Activated naive CD4-positive, alpha-beta T cell treated with anti-CD3 and anti-CD28 coated beads for 36 hours (primary cell): Measurements from ENCODE around the gene ZNF254. TPM values are rescaled to one million over a fixed set of nuclear protein-coding genes. Genes with fewer than 3 reads are reported as not detected.
"Not testable (repeated sequence)": the region's sequence is repeated elsewhere in the genome, so short reads cannot be mapped to it uniquely, and the experiment has no call there.

Experiments
- CTCF ChIA-PET: fragments of 350-600 bp; sonication (Branson Sonifier 250); formaldehyde crosslinking; loops from one replicate; lab custom pipeline; 2021; ENCODE audit warnings: antibody characterized with exemption; lab: Charles Lee
- DNase-seq: peaks from one replicate; pipeline ENCODE4 v3.0.0-alpha.2; 2020
- H3K27ac Mint-ChIP-seq: one replicate; pipeline ENCODE4 v1.8.0; 2021; ENCODE audit warnings: mild to moderate bottlenecking, mixed read lengths
- H3K27me3 Mint-ChIP-seq: one replicate; pipeline ENCODE4 v1.8.0; 2021; ENCODE audit warnings: low read depth, mixed read lengths
- H3K36me3 Mint-ChIP-seq: one replicate; pipeline ENCODE4 v1.8.0; 2021; ENCODE audit warnings: low read depth, mixed read lengths
- H3K4me1 Mint-ChIP-seq: one replicate; pipeline ENCODE4 v1.8.0; 2021; ENCODE audit warnings: low read depth, mixed read lengths
- H3K4me3 Mint-ChIP-seq: one replicate; pipeline ENCODE4 v1.8.0; 2021; ENCODE audit warnings: mild to moderate bottlenecking, moderate library complexity, mixed read lengths
- H3K9me3 Mint-ChIP-seq: one replicate; pipeline ENCODE4 v1.8.0; 2021; ENCODE audit warnings: mixed read lengths
- intact Hi-C: fragments of 100-400 bp; cut with micrococcal nuclease; formaldehyde crosslinking; loops from one replicate; pipeline ENCODE4 v1.15.1; 2023
- total RNA-seq, 2 experiments: library from RNA; stranded (reverse); gene quantifications; one replicate each; pipeline ENCODE4 v1.2.3, GENCODE V29; 2021

The ZNF254 gene
- total RNA-seq, result 1 to 10 TPM; 6.6 to 7.5 TPM

- CTCF ChIA-PET, result interaction anchor here (0.6 to 1.0 kb wide), 5 partner anchors 12 to 455 kb away, joined by 3 to 5 read pairs (median 4); no protein-coding TSS in a partner anchor
These were observed at the start of gene ZNF254 for GRCh38 chr19:24086974-24087595. TSS of gene ZNF254 (plus strand) at chr19:24087187. CDS start at chr19:24087308, 121 bp downstream.

DNA sequence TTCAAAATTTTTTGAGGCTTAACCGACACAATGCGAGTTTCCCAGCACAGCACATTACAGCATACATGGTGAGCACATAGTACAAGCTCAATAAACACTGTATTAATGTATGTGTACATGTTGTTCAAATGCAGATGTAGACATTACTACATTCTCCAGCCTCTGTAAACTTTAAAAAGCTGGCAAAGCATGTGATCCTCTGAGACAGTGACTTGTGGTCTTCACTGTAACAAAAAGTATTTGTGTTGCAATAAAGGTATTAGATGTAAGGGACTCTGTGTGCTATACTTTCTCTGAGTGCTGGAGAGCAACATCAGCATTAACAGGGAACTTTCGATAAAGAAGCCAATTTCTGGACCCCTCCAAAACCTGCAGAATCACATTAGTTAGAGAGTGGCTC, 46.4 kb upstream of the ZNF254 start:
- Mint-ChIP-seq H3K36me3 (peaks cover 48% of the 10 kb centered on the region), H3K27me3 (no peaks in the 10 kb centered on the region), H3K27ac (no peak overlapping the region), H3K9me3 (no peaks in the 10 kb centered on the region), H3K4me1 (peaks cover 42% of the 10 kb centered on the region), H3K4me3 (no peak overlapping the region)
- intact Hi-C loops, result no loop called here
- CTCF ChIA-PET, result interaction anchor here (0.7 kb wide), 1 partner anchor 361 kb away, joined by 3 read pairs; no protein-coding TSS in a partner anchor
- no peak for DNase-seq

More at GRCh38 chr19:24086974-24087595, at the start of gene ZNF254:
- peaks cover 25% of the 10 kb centered on the region for H3K36me3 Mint-ChIP-seq
- peak within 1 kb of the TSS; percentile 88 for H3K4me3 Mint-ChIP-seq
- peak; percentile 92 for DNase-seq
- peak within 1 kb of the TSS; percentile 83 for H3K27ac Mint-ChIP-seq
- H3K9me3 Mint-ChIP-seq, result peaks cover 9% of the 10 kb centered on the region
- H3K27me3 Mint-ChIP-seq, result no peaks in the 10 kb centered on the region
- H3K4me1 Mint-ChIP-seq, result peaks cover 2% of the 10 kb centered on the region
- intact Hi-C loops, result loop anchor here (1.0 to 2.0 kb wide), 3 partner anchors 54 to 328 kb away; partner anchors contain the start of genes ZNF681 and ZNF726

DNA sequence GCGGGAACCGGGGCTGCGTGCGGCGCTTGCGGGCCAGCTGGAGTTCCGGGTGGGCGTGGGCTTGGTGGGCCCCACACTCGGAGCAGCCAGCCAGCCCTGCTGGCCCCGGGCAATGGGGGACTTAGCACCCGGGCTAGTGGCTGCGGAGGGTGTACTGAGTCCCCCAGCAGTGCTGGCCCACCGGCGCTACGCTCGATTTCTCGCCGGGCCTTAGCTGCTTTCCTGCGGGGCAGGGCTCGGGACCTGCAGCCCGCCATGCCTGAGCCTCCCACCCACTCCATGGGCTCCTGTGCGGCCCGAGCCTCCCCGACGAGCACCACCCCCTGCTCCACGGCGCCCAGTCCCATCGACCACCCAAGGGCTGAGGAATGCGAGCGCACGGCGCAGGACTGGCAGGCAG, 45.7 kb upstream of the ZNF254 start:
- H3K4me3 Mint-ChIP-seq, DNase-seq, H3K27ac Mint-ChIP-seq, H3K27me3 Mint-ChIP-seq, intact Hi-C loops, H3K9me3 Mint-ChIP-seq: not testable (repeated sequence)
- H3K36me3 Mint-ChIP-seq, result peaks cover 44% of the 10 kb centered on the region
- peaks cover 37% of the 10 kb centered on the region for H3K4me1 Mint-ChIP-seq
- CTCF ChIA-PET, result interaction anchor here (0.7 kb wide), 1 partner anchor 360 kb away, joined by 3 read pairs; no protein-coding TSS in a partner anchor

DNA sequence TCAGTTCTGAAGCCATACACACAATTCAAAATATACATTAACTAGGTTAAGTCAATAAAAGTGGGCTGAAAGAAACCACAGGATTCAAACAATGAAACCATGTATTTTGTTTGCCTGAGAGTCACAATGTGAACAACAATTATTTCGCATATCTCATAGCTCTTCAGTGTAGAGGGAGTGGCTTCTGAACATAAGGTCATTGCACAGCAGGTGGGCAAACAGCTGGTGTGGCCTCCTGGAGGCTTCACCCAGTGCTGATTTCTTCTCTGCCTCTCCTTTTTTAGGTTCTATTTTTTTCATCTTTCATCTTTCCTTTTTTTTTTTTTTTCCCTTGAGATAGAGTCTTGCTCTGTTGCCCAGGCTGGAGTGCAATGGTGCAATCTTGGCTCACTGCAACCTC, 40.4 kb upstream of the ZNF254 start:
- CTCF ChIA-PET, result interaction anchor here (0.7 kb wide), 1 partner anchor 245 kb away, joined by 4 read pairs; no protein-coding TSS in a partner anchor
- DNase-seq, result no peak
- H3K4me1 Mint-ChIP-seq, result peaks cover 8% of the 10 kb centered on the region
- no peak overlapping the region for H3K27ac Mint-ChIP-seq
- no peaks in the 10 kb centered on the region for H3K27me3 Mint-ChIP-seq
- H3K9me3 Mint-ChIP-seq, result no peaks in the 10 kb centered on the region
- peaks cover 57% of the 10 kb centered on the region for H3K36me3 Mint-ChIP-seq
- H3K4me3 Mint-ChIP-seq, result no peak overlapping the region
- intact Hi-C loops, result no loop called here

DNA sequence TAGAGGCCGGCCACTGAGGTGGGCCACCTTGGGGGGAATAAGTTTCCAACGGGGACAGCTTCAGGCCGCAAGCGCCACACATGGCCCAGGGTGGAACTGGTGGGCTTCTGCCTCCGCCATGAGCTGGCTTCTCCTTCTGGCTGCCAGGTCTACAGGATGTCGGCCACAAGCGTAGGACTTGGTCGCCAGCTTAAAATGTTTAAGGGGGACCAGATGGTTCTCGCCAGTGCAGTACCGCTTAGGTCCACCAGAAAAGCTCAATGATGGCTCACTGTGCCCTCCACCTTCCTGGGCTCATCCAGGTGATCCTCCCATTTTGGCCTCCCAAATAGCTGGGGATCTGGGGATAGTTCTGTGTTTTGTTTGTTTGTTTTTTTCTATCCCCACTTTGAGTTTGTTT, 38.7 kb upstream of the ZNF254 start:
- intact Hi-C loops, result no loop called here
- Mint-ChIP-seq H3K9me3 (no peaks in the 10 kb centered on the region), H3K27me3 (no peaks in the 10 kb centered on the region), H3K4me1 (no peaks in the 10 kb centered on the region), H3K27ac (no peak overlapping the region), H3K4me3 (no peak overlapping the region), H3K36me3 (peaks cover 57% of the 10 kb centered on the region)
- no peak for DNase-seq
- CTCF ChIA-PET, result interaction anchor here (0.6 kb wide), 1 partner anchor 149 kb away, joined by 3 read pairs; no protein-coding TSS in a partner anchor

DNA sequence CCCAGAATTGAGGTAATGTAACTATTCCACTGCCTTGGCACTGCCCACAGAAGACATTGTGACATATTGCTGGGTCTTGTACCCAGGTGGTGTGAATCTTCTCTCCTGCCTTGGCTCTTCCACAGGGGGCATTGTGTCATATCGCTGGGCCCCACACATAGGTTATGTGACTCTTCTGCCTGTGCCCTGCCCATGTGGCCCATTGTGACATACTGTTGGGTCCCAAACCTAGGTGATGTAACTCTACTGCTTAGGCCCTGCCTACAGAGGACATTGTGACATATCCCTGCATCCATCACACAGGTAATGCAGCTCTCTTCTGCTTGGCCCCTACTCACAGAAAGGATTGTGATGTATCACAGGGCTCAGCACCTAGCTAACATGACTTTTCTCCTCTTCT, 37.5 kb upstream of the ZNF254 start:
- DNase-seq, result no peak
- Mint-ChIP-seq H3K27me3 (no peaks in the 10 kb centered on the region), H3K9me3 (no peaks in the 10 kb centered on the region), H3K36me3 (peaks cover 64% of the 10 kb centered on the region), H3K27ac (no peak overlapping the region), H3K4me1 (peaks cover 8% of the 10 kb centered on the region), H3K4me3 (no peak overlapping the region)
- intact Hi-C loops, result no loop called here
- CTCF ChIA-PET, result no interaction called here

DNA sequence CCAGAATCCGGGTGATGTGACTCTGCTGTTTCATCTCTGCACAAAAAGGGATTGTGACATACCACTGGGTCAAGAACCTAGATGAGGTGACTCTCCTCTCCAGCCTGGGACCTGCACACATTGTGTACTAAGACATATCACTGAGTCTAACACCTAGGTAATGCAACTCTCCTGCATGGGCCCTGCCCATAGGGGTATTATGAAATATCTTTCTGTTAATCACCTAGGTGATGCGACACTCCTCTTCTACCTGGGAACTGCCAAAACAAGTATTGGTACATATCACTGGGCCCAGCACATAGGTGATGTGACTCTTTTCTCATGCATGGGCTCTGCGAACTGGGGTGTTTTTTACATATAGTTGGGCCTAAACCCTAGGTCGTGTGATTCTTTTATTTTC, 35.5 kb upstream of the ZNF254 start:
- intact Hi-C loops, result no loop called here
- DNase-seq, result no peak
- no peaks in the 10 kb centered on the region for H3K27me3 Mint-ChIP-seq
- CTCF ChIA-PET, result no interaction called here
- H3K9me3 Mint-ChIP-seq, result no peaks in the 10 kb centered on the region
- peaks cover 66% of the 10 kb centered on the region for H3K36me3 Mint-ChIP-seq
- no peak overlapping the region for H3K27ac Mint-ChIP-seq
- H3K4me3 Mint-ChIP-seq, result no peak overlapping the region
- H3K4me1 Mint-ChIP-seq, result peaks cover 11% of the 10 kb centered on the region

- peaks cover 11% of the 10 kb centered on the region for H3K4me1 Mint-ChIP-seq
- no peak overlapping the region for H3K4me3 Mint-ChIP-seq
- no peak for DNase-seq
- H3K27me3 Mint-ChIP-seq, result no peaks in the 10 kb centered on the region
- no peaks in the 10 kb centered on the region for H3K9me3 Mint-ChIP-seq
- H3K27ac Mint-ChIP-seq, result no peak overlapping the region
- intact Hi-C loops, result no loop called here
- peaks cover 60% of the 10 kb centered on the region for H3K36me3 Mint-ChIP-seq
- CTCF ChIA-PET, result no interaction called here
These were observed 34.2 kb upstream of the ZNF254 start for GRCh38 chr19:24052811-24053210.

GRCh38 chr19:24053601-24054000, 33.4 kb upstream of the ZNF254 start:
- Mint-ChIP-seq H3K9me3 (no peaks in the 10 kb centered on the region), H3K27ac (peak overlapping the region; percentile 65), H3K4me3 (no peak overlapping the region), H3K36me3 (peaks cover 58% of the 10 kb centered on the region), H3K27me3 (no peaks in the 10 kb centered on the region), H3K4me1 (peaks cover 11% of the 10 kb centered on the region)
- DNase-seq, result no peak
- CTCF ChIA-PET, result no interaction called here
- intact Hi-C loops, result no loop called here

DNA sequence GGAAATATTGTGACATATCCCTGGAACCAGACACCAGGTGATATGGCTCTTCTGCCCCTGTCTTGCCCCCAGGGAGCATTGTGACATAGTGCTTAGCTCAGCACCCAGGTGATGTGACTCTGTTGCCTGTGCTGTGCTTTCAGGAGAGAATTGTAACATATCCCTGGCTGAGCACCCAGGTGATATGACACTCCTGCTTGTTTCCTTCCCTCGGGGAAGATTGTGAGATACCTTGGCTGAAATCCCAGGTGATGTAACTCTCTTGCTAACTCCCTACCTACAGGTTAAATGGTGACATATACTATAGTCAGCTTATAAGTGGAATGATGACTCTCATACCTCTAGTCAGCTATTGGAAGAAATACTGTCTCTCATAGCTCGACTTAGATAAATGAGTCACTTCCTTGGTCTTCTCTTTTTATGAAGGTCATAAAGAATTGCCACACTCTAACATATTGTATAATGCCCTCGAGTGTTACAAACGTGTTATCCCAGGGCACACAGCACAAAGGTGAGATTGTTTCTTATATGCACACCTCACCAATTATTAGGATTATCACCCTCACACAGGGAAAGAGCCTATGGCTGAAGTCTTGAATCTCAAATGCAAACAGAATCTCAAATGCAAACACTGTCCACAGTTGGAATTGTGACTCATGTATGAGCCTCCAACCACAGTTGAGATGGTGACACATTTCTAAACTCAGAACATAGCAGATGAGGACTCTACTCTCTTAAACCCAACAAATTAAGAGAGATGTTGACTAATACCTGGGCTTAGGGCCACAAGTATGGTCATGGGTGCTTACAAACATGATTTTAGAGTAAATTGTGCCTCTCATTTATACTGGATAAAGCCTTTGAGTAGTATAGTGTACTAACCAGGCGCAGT, 32.7 kb upstream of the ZNF254 start:
- no peaks in the 10 kb centered on the region for H3K27me3 Mint-ChIP-seq
- H3K27ac Mint-ChIP-seq, result peak overlapping the region; percentile 65
- no peaks in the 10 kb centered on the region for H3K9me3 Mint-ChIP-seq
- intact Hi-C loops, result loop anchor here (1.0 kb wide), 1 partner anchor 21 kb away; no protein-coding TSS in a partner anchor
- DNase-seq, result no peak
- no peak overlapping the region for H3K4me3 Mint-ChIP-seq
- peaks cover 11% of the 10 kb centered on the region for H3K4me1 Mint-ChIP-seq
- CTCF ChIA-PET, result no interaction called here
- H3K36me3 Mint-ChIP-seq, result peaks cover 59% of the 10 kb centered on the region

DNA sequence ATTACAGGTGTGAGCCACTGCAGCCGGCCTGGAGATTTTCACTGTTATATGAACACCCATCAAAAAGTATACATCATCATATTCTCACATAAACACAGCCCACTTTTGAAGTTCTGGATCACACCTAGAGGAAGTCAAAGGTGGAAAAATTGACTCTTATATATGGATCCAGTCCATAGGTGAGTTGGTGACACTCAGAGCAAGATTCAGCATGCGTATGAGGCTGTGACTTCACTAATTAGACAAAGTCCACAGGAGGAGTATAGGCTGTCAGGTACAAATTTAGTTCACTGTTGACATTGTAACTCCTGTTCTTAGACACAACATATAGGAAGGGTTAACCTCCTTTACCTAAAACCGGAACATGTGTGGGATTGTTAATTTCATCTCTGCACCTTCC, 31.4 kb upstream of the ZNF254 start:
- intact Hi-C loops, result no loop called here
- CTCF ChIA-PET, result no interaction called here
- H3K9me3 Mint-ChIP-seq, result no peaks in the 10 kb centered on the region
- peaks cover 57% of the 10 kb centered on the region for H3K36me3 Mint-ChIP-seq
- no peak for DNase-seq
- H3K4me3 Mint-ChIP-seq, result no peak overlapping the region
- no peak overlapping the region for H3K27ac Mint-ChIP-seq
- peaks cover 11% of the 10 kb centered on the region for H3K4me1 Mint-ChIP-seq
- H3K27me3 Mint-ChIP-seq, result no peaks in the 10 kb centered on the region

GRCh38 chr19:24057144-24057543, 29.8 kb upstream of the ZNF254 start:
- intact Hi-C loops, result no loop called here
- no peaks in the 10 kb centered on the region for H3K9me3 Mint-ChIP-seq
- H3K4me1 Mint-ChIP-seq, result peaks cover 11% of the 10 kb centered on the region
- no peak overlapping the region for H3K27ac Mint-ChIP-seq
- DNase-seq, result no peak
- CTCF ChIA-PET, result interaction anchor here (0.5 kb wide), 1 partner anchor 32 kb away, joined by 5 read pairs; no protein-coding TSS in a partner anchor
- H3K4me3 Mint-ChIP-seq, result no peak overlapping the region
- H3K36me3 Mint-ChIP-seq, result peaks cover 51% of the 10 kb centered on the region
- no peaks in the 10 kb centered on the region for H3K27me3 Mint-ChIP-seq
